HL-60/S4 (cell line): ENCODE measurements around the gene RELA.
"Not testable (repeated sequence)": the region's sequence is repeated elsewhere in the genome, so short reads cannot be mapped to it uniquely, and the experiment has no call there.

ENCODE experiments used
- in situ Hi-C: fragments of 300-500 bp; cut with MboI; formaldehyde crosslinking; loops from 2 replicates; pipeline ENCODE4 v1.14.3; 2022; ENCODE audit warnings: low sequenced_read_pairs

RELA gene

DNA sequence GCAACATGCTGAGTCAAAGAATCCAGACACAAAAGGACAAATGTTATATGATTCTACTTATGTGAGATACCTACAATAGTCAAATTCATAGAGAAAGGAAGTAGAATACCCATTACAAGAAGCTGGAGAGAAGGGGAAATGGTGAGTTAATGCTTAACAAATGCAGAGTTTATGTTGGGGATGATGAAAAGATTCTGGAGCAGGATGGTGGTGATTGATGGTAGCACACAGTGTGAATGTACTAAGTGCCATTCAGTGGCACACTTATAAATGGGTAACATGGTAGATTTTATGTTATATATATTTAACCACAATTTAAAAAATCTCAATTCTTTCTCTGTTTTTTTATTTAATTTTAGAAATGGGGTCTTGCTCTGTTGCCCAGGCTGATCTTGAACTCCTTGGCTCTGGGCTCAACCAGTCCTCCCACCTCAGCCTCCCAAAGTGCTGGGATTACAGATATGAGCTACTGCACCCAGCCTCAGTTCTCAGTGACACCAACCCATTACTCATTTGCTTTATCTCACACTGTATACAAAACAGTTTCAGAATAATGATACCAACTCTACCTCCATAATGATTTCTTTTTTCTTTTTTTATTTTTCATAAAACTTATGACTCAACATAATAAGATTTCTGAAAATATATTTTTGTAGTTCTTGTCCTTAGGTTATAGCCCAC is 9.6 kb upstream of the RELA start:
- in situ Hi-C loops: no loop called here

DNA sequence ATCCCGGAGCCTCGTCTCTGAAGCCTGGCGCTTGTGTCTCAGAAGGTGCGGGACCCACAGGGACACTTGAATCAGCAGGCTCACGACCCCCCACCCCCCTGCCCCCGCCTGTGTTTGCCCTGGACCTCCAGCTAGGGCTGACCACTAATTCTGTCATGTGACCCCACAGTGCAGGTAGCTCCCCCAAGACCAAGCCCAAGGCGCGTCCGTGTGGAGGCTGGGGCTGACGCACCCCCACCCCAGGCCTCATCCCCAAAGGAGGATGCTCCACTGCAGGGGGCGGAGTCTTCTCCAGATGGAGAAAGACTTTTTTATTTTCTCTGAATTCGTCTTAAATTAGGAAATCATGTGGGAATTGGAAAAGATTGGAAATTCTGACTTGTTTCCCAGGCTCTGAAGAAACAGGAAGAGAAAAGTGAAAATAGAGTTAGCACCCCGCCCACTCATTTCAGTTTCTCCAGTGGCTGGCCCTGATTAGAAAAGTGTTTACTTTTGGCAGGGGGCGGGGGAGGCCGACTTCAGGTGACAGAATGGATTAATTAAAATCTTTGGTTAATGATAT is 1.0 kb upstream of the RELA start:
- in situ Hi-C loops: no loop called here

DNA sequence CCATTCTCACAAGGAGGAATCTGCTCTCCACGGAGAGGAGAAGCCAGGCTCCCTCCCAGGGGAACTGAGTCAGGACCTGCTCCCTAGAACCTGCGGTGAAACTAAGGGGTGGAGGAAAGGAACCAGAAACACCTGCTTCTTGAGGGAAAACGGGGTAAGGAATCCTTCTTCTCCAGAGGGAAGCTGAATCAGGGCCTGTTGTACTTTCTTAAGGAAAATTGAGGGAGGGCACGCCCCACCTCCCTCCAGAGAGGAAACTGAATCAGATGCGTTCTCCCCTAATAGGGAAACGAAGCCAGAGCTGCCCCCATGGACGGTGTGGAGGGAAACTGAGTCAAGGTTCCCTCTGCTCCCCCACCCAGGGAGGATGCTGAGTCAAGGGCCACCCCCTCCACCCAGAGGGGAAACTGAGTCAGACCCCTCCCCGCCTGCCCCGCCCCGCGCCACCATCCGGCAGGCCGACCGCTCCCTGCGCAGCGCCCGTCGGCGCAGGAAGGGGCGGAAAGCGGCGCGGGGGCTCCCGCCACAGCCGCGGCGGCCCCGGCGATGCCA is 393 bp downstream of the RELA start:
- in situ Hi-C loops: no loop called here

DNA sequence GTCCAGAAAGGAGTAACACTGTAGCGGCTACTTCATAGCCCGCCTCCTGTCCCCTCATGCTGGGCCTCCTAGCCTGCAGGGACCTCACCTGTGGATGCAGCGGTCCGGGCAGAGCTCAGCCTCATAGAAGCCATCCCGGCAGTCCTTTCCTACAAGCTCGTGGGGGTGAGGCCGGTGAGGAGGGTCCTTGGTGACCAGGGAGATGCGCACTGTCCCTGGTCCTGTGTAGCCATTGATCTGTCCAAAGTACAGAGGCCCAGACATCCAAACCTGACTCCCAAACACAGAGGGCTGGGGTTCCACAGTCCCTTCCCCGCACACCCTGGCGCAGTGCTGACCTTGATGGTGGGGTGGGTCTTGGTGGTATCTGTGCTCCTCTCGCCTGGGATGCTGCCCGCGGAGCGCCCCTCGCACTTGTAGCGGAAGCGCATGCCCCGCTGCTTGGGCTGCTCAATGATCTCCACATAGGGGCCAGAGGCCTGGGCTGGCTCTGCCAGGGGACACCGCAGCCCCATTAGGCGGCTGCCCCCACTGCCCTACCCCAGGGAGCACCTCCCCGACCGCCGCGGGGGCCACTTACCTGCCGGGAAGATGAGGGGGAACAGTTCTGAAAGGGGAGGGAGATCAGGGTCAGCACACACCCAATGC is 993 bp downstream of the RELA start:
- in situ Hi-C loops: no loop called here

DNA sequence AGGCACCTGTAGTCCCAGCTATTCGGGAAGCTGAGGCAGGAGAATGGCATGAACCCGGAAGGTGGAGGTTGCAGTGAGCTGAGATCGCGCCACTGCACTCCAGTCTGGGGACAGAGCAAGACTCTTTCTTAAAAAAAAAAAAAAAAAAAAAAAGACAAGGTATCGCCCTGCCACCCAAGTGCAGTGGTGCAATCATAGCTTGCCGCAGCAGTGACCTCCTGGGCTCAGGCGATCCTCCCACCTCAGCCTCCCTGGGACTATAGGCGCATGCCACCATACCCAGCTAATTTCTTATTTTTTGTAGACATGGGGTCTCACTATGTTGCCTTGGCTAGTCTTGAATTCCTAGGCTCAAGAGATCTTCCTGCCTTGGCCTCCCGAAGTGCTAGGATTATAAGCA is 1.8 kb downstream of the RELA start:
- in situ Hi-C loops: not testable (repeated sequence)

DNA sequence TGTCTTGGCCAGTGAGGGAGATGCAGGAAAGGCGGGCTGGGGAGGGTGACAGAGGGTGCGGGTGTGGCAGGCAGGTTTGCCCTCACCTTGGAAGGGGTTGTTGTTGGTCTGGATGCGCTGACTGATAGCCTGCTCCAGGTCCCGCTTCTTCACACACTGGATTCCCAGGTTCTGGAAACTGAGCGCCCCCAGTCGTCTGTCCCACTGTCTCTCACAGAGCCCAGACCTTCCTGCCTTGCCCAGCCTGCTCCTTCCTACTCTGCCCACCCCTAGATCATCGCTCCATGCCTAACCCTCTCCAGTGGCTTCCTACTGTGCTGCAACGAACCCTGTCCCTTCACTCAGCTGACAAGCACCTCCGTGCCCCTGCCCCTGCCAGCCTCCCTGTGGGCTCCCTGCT is 2.7 kb downstream of the RELA start:
- in situ Hi-C loops: no loop called here

DNA sequence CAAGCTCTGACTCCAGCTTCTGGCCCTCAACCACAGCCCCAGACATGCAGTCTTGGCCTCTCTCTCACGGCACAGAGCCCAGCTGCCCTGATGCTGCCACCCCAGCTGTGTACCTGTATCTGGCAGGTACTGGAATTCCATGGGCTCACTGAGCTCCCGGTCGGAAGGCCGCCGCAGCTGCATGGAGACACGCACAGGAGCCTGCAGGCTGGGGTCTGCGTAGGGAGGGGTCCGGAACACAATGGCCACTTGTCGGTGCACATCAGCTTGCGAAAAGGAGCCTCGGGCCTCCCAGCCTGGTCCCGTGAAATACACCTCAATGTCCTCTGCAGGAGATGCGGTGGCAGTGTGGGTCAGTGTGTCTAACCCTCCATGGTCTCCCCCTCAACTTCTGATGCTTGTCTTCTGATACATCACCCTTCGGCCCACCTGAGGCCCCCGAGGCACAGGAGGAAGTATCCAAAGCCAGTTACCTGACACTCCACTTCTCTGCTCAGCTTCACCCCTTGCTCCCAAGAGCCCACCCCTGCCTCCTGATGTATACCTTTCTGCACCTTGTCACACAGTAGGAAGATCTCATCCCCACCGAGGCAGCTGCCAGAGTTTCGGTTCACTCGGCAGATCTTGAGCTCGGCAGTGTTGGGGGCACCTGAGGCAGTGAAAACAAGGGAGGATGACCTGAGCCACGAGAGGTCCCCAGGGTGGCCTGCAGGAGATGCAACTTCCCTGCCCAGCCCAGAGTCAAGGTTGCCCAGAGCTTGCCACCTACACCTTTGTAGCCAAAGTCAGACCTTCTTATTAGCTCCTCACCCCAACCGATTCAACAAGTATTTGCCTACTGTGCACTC is 4.3 kb downstream of the RELA start:
- in situ Hi-C loops: no loop called here

DNA sequence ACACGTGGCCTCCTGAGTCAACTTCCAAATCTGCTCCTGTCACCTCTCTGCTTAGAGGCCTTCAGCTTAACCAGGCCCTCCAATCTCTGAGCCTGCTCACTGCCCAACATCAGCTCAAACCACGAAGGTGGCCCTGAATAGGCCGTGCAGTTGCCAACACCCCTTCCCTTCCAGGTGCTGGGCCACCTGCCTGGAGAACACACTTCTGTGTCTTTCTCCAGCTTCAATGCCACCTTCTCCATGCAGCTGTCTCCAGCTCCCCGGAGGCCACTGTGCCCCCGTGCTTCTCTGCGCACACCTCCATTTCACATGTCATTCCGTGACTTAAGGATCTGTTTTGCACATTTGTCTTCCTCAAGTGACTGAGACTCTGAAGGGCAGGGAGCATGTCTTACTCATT is 5.3 kb downstream of the RELA start:
- in situ Hi-C loops: no loop called here

DNA sequence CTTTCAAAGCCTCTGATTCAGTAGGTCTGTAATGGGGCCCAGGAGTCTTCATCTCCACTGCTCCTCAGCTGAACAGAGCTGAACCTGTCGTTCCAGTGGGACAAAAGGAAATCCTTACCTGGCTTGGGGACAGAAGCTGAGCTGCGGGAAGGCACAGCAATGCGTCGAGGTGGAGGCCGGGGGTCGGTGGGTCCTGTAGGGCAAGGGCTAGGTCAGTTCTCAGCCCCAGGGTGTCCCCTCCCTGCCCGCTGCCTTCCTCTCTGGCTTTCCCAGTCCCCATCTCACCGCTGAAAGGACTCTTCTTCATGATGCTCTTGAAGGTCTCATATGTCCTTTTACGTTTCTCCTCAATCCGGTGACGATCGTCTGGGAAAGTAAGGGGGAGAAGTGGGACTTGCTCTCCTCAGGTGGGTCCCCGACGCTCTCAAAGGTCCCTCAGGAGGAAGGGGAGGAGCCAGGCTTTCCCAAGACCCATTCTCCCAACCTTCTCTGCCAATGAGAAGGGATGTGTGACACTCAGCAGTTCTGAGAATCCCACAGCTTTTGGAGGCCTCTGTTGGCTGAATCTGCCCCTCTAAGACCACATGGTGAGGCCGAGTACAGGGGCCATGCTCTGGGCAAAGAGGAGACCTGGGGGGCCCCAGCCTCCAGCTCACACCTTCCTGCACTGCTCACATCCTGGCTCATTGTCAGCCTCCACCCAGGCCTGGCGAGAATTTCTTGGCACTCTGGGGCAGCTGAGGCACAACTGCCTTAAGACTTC is 7.0 kb downstream of the RELA start:
- in situ Hi-C loops: no loop called here

DNA sequence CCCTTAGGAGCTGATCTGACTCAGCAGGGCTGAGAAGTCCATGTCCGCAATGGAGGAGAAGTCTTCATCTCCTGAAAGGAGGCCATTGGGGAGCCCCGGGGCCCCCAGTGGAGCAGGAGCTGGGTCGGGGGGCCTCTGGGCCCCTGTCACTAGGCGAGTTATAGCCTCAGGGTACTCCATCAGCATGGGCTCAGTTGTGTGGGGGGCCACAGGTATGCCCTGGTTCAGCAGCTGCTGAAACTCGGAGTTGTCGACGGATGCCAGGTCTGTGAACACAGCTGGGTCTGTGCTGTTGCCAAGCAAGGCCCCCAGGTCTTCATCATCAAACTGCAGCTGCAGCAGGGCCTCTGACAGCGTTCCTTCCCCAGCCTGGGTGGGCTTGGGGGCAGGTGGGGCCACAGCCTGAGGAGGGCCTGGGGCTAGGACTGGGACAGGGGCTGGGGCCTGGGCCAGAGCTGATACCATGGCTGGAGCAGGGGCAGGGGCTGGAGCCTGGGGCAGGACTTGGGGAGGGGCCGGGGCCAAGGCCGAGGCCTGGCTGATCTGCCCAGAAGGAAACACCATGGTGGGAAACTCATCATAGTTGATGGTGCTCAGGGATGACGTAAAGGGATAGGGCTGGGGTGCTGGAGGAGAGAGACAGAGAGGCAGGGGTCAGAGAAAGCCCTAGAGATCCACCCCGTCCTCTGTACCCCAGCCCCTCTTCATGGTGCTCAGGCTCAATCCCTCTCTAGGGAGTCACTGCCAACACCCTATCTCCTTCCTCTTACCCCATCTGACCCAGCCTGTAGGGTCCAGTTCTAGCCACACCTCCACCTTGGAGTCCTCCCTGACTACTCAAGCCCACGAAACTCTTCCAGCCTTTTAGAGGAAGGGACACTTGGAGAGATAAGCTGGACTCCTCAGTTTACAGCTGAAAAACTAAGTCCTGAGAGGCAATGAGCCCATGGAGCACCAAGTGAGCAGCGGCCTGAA is 8.1 kb downstream of the RELA start:
- in situ Hi-C loops: no loop called here

DNA sequence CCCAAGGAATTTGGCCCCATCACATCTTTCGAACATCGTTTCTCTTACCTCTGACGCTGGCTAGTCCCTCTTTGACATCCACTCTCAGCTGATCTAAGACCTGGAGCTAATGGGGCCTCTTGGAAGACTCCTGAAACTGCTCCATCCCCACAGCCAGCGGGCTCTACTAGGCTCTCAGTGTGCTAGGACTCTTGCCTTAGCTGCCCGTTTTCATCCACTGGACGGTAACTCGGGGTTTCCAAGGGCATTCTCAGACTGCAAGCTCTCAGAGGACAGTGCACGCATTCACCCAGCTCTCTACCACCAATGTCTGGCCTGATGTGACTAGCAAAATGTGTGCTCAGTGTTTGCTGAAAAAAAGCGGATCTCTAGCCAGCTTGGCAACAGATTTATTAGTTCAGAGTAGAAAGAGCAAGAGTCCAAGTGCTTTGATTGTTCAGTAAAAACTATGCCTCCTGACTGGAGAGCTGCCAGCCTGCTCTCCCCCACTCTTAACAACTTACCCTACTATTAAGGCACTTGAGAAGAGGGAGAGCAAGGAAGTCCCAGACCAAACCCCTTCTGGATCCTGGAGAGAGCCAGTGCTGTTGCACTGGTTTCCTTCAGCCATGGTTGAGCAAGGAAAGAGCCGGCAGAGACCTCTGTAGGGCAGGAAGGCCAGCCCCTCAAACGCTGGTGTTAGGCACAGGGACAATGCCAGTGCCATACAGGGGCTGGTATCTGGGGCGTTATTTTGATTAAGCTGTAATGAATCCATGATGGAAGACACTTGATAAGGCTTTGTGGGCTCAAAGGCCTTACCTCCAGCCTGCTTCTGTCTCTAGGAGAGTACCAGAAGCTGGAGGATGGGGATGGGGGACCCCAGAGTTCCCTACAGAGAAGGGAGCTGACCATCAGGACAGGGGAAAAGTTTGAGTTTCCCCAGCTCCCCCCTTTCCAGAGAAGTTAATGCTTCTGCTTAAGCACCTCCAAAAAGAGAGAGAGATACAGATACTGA is 9.2 kb downstream of the RELA start:
- in situ Hi-C loops: no loop called here

DNA sequence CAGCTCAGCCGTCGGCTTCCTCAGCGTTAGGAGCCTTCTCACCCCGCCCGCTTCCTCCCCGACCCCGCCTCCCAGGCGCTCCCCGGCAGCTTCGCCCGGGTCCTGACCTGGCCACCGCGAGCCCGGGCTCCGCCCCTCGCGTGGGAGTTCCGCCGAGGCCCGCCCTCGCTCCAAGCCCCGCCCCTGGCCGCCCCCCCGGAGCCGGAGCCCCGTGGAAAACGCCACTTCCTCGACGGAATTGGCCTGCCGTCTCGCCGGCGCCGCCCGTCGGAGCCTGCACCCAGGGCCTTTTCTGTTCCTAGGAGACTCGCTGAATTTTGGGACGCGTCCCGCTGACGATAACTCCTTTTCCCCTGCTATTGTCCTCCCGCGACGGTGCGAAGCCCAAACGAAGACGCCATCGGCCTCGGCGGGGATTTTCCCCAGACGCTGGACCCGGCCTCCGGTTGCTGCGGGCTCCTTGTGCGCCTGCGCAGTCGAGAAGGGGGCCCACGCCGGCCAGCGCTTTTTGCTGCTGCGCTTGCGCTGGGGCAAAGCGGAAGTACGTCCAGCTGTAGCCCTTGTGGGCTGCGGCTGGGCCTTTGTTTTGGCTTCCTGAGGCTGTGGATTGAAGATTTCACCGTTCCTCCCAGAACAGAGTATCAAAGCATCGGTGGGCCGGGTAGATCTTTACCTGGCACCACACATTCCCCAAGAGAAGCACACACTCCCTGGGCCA is 10.0 kb downstream of the RELA start:
- in situ Hi-C loops: no loop called here

DNA sequence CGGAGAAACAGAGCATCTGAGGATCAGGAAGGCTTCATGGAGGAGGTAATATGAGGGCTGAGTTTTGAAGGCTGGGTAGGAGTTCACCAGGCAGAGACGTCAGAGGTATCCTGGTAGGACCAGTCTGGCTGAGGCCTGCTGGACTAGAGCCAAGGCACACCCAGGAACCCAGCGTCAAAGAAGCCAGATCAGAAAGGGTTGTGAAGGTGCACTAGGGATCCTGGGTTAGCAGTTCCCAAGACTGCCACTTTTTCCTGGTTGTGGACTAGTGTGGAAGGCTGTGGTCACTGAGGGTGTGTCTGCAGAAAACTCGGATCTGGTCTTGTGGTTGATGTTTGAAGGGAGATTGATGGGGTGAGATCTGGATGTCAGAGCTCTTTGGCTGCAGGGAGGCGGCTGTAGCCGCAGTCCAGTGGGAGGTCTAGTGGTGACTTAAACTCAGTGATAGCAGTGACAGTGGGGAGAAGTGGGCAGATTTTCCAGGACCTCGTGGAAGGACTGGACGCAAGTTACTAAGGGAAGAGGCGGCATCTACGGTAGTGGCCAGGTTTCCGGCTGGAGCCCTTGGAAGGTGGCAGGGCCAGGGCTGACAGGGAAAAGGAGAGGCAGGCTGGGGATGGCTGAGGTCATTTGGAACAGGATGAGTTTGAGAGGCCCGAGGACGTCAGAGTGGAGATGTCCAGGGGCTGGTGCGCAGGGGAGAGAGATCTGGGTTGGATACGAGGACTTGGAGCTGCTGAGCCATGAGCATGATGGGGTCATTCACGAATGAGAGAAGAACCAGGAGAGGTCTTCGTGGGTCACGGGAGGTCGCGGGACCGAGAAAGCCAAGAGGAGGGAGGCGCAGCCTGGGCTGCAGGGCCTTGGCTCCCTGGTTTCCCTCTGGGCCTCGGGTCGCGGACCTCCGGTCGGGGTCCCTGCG is 10.9 kb downstream of the RELA start:
- in situ Hi-C loops: no loop called here

DNA sequence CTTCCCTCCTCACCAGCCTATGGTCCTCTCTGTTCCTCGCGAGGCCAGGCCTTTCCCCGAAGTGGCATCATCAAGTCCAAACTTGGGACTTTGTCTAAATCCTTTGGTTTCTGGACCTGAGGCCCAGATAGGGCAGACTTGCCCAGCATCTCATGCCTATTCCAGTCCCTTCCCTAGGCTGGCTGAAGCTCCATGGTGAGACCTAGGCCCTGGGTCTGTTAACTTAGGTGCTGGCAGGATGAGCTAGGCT is 11.5 kb downstream of the RELA start:
- in situ Hi-C loops: no loop called here

DNA sequence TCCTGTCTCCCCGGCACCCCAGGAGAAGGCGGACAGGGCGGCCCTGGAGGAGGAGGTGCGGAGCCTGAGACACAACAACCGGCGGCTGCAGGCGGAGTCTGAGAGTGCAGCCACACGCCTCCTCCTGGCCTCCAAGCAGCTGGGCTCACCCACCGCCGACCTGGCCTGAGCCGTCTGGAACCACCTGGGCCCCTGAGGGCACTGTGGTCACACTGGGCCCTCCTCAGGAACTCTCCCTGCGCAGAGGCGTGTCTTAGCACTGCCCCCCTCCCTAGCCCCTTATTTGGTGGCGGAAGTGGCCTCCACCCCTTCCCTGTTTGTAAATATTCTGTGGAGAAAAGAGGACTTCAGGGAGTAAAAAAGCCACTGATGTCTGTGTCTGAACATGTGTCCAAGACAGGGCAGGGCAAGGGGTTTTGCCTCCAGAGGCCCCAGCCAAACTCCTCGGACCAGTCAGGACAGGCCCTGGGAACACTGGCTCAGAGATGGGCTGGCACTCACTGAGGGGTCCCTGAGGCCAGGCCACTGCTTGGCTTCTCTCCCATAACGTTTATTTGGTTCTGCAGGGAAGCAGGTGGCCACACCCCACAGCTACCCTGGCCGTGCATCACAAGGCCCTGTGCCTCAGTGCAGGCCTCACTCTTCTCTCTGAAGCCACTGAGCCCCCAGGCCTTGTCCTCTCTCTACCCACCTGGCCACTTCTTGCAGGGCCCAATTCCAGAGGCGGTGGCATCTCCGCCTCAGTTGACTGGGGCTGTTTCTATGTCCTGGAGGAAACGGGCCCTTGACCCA is 12.0 kb downstream of the RELA start:
- in situ Hi-C loops: no loop called here
